MM.1S (cell line): ENCODE results near the gene MAGEA2B.
"Not testable (repeated sequence)": the region's sequence is repeated elsewhere in the genome, so short reads cannot be mapped to it uniquely, and the experiment has no call there.

Source experiments
- EZH2 ChIP-seq: fragments of 300-600 bp; sonication (generic); optimal IDR thresholded peaks from 2 replicates; pipeline ENCODE3; 2017; ENCODE audit warnings: low read depth, mild to moderate bottlenecking, antibody characterized with exemption, low read length, mixed read lengths
- EZH2phosphoT487 ChIP-seq: fragments of 300-600 bp; sonication (generic); IDR thresholded peaks from 2 replicates; pipeline ENCODE4 v1.6.1; 2018; ENCODE audit warnings: antibody characterized with exemption, low read length
- TF ChIP-seq, protein P1 (sequence below): fragments of 300-600 bp; sonication (generic); IDR thresholded peaks from 2 replicates; pipeline ENCODE4 v1.5.1; 2016; ENCODE audit warnings: antibody characterized with exemption, low read length, mixed read lengths

DNA sequence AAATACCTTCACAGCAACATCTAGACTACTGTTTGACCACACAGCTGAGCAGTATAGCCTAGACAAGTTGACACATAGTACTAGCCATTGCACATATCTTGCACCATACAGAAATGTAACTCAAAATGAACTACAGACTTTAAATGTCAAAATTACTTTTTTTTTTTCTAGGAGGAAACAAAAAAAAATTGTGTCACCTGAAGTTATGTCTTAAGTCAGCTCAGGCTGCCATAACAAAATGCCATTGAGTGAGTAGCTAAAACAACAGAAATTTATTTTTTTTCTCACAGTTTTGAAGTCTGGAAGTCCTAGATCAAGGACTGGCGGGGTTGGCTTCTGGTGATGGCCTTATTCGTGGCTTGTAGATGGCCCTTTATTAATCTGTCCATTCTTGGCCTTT lies 5.3 kb upstream of the MAGEA2B start, which contains the start of gene CSAG2:
- TF ChIP-seq, protein P1, sequence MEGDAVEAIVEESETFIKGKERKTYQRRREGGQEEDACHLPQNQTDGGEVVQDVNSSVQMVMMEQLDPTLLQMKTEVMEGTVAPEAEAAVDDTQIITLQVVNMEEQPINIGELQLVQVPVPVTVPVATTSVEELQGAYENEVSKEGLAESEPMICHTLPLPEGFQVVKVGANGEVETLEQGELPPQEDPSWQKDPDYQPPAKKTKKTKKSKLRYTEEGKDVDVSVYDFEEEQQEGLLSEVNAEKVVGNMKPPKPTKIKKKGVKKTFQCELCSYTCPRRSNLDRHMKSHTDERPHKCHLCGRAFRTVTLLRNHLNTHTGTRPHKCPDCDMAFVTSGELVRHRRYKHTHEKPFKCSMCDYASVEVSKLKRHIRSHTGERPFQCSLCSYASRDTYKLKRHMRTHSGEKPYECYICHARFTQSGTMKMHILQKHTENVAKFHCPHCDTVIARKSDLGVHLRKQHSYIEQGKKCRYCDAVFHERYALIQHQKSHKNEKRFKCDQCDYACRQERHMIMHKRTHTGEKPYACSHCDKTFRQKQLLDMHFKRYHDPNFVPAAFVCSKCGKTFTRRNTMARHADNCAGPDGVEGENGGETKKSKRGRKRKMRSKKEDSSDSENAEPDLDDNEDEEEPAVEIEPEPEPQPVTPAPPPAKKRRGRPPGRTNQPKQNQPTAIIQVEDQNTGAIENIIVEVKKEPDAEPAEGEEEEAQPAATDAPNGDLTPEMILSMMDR, result not testable (repeated sequence)
- not testable (repeated sequence) for TF ChIP-seq EZH2phosphoT487, EZH2
